ENCODE measurements around the gene PIP4K2A.
"Not testable (repeated sequence)": the region's sequence is repeated elsewhere in the genome, so short reads cannot be mapped to it uniquely, and the experiment has no call there.

Gene PIP4K2A

DNA sequence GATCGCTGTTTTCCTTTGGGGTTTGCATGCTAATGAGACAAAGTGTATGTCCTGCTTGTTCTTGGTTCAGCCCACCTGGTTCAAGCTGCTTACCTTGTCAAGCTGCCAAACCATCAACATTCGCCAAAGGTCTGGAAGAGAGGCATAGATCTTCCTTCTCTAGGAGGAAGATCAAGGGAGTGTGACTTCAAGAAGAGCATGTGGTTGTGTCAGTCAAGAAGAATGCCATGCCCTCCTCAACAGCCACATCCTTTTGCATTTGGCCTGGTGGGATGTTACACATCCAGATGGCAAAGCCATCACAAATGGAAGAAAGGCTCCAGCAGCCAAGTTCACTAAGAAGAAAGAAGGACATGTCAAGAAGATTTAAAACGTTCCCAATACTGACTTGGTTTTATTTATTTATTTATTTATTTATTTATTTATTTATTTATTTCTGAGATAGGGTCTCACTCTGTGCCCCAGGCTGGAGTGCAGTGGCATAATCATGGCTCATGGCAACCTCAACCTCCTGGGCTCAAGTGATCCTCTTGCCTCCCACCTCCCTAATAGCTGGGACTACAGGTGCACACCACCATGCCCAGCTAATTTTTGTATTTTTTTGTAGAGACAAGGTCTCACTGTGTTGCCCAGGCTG, 5.1 kb upstream of the PIP4K2A start:
- no peak for DNase-seq (ENCODE audit: low spot score)

DNA sequence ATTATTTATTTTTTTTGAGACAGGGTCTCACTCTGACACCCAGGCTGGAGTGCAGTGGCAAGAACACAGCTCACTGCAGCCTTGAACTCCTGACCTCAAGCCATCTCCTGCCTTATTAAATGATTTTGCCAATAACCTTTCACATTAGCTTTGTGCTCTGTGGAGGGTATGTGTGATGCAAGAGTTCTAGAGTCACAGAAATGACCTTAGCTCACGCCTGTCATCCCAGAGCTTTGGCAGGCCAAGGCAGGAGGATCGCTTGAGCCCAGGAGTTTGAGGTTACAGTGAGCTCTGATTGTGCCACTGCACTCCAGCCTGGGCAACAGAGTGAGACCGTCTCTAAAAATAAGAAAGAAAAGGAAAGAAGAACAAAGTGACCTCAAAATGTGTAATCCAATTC, 4.3 kb upstream of the PIP4K2A start:
- DNase-seq (ENCODE audit: low spot score): not testable (repeated sequence)

DNA sequence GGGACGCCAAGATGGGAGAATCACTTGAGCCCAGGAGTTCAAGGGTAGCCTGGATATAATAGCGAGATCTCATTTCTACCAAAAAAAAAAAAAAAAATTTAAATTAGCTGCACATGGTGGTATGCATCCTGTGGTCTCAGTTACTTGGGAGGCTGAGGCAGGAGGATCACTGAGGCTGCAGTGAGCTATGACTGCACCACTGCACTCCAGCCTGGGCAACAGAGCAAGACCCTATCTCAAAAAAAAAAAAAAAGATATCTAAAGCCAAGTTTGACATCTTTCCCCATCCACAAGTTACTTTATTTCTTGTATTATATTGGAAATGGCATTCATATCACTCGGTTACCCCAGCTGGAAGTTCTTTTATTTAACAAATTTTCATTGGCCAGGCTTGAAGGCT, 3.4 kb upstream of the PIP4K2A start:
- no peak for DNase-seq (ENCODE audit: low spot score)

DNA sequence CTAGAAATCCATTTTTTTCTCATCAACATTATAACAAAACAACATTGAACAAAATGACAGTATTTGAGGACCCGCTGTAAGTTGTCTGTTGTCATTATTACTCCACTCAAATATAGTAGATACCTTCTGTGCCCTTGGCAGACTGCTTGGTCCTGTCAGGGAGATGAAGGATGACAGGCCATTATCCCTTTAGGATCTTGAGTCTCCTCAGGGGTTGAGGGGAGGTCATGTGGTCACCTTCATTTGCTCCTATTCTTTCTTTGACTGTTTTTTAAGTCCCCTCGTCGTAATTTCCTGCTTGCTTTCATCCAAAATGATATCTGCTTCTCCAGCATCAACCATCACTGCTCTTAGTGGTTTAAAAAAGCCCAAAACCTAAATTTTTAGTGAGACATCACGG, 2.6 kb upstream of the PIP4K2A start:
- DNase-seq (ENCODE audit: low spot score): no peak

DNA sequence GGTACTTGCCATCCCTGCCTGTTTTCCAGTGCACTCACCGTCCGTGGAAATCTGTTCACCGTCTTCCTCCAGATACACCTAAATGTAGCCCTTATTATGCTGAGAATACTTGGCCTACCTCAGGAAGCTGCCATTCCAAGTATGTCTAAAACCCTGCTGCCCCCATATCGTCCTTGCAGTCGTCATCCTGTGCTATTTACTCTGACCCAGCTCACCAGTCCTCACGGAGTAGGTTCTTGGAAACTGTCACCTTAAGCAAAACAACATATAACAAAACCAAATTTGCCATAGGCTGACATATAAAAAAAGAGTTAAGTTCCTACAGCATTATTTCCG, 880 bp upstream of the PIP4K2A start:
- DNase-seq (ENCODE audit: low spot score): no peak

DNA sequence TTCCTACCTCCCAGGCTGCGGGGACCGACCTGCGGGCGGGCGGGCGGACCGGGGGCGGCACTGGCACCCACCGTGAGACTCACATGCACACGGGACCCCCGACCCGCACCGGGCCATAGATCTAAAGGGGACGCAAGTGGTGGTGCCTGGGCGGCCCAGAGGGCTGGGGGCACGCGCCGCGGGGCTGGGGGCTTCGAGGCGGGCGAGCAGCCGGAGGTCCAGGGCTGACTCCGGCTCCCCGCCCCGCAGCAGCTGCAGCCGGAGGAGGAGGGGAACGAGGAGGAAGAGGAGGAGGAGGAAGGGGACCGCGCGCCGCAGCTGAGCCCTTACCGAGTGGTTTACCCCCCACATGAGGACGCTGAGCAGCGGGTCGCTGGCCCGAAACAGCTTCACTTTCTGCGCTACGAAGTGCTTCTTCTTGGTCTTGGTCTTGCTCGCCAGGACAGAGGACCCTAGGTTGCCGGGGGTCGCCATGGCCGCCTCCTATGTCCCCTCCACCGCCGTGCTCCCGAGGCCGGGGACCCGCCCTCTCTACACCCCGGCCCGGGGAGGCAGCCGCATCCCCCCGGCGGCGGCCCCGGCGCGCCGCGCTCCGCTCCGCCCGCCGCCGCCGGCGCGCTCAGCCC, 412 bp downstream of the PIP4K2A start:
- peak; percentile 48 for DNase-seq (ENCODE audit: low spot score)

DNA sequence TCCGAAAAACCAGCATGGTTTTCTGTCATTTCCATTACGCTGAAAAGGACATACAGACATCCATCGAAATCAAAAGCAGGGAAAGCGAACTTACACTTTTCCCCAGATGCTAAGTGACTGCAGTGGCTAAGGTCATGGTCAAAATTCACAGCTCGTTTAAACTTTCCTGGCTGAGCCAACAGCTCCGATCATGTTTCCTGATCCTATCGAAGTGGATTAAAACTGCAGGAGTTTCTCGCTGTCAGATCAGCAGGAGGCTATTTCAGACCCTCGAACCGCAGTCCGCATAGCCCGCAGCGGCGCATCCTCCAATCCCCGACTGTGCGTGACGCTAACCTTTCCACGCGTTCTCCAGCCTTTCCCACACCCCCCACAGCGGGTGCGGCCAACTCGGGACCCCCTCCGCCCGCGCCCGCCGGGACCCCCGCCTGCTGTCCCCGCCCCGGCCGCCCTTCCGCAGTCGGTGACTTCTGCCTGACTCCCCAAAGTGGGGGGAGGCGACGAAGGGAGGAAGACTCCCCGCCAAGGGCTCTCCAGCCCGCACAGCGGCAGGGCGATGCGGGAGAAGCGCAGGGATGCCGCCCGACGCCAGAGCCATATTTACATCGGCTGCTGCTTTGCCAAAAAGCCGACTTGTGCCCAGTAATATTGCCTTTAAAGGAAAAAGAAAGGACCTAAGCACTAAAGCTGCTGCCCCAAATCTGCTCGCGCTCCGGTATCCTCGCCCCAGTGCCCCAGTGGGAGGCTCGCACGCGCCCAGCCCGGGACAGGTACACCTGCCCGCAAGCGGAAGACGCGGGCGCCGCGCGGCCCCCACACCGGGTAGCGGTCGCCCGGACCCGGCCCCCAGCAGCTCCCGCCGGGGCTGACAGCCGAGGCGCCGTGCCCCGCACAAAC, 1.2 kb downstream of the PIP4K2A start:
- peak; percentile 73 for DNase-seq (ENCODE audit: low spot score)

DNA sequence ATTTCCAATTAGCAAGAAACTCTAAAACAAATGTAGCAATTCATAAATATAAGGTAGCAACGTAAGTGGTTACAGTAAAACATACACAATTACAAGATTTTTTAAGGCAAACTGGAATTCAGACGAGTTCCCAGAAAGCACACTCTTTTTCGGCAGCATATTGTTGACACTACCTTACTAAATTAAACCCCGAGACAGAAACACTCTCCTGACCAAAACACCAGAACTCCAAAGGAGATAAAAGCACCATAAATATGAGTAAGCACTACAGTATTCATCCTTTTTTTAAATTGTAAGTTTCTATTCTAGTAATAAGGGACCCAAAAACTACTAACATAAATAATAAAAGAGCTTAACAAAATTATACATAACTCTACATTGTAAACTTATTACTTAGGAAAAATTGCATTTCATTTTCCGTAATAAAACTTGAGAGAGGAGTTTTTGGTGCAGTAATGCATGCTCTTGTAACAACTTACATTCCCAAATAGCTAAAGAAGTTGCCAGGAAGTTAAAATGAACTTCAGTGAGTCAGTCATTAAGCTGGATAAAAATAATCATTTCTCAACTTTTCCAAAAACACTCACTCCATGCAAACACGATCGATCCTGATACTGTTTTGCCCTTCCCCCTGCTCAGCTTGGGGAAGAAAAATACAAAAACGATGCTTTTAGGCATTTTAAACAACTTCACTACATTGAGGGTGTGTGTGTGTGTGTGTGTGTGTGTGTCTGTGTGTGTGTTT, 2.0 kb downstream of the PIP4K2A start:
- DNase-seq (ENCODE audit: low spot score): peak; percentile 79

DNA sequence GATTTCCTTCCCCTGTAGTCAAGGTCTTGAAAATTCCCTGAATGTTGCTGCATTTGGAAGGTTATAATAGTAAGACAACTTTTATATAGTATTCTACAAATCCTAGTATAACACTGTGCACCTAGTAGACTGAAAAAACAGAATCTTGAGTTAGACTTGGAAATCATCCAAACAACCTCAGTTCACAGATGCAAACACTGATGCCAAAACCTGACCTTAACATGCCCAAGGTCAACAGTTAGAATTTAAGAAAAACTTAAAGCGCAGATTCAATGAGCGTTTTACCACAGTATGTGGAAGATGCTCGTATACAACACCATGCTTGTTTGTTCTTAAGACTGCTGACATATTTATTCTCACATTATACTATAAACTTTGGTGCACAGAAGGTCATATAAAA, 3.0 kb downstream of the PIP4K2A start:
- peak; percentile 80 for DNase-seq (ENCODE audit: low spot score)

DNA sequence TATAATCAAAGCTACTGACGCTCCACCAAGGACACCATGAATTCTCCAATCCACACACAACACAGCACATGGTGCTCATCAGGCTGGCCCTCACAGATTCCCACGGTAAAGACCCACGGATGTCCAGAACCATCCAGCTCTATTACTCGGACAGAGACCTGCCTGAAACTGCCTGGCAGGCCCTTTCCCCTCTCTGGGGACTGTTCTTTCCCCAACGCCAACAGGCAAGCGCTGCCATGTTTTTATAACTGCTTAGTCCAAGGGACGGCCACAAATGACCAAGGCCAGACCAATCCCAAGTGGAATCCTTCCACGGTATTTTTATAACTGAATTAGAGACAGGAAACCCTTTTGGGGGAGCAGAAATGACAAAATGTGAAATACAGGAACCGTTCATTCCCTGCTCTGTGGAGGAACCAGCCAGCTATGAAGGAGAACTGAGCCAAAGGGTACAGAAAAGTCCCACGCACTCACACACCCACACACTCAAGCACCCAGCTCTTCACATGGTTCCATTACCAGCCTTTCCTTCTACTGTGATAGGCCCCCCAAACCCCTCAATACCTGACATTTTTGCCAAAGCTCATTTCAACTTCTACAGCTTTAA, 4.1 kb downstream of the PIP4K2A start:
- DNase-seq (ENCODE audit: low spot score): peak; percentile 44

DNA sequence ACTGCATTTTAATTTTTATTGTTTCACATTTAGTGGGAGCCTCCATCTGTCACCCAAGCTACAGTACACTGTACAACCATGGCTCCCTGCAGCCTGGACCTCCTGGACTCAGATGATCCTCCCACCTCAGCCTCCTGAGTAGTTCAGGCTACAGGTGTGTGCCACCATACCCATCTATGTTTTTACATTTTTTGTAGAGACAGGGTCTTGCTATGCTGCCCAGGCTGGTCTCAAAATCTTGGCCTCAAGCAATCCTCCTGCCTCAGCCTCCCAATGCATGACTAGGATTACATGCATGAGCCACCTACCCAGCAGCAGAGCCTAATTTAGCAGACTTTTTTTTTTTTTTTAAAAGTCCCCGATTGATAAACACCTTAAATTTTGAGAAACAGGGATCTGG, 5.6 kb downstream of the PIP4K2A start:
- no peak for DNase-seq (ENCODE audit: low spot score)

DNA sequence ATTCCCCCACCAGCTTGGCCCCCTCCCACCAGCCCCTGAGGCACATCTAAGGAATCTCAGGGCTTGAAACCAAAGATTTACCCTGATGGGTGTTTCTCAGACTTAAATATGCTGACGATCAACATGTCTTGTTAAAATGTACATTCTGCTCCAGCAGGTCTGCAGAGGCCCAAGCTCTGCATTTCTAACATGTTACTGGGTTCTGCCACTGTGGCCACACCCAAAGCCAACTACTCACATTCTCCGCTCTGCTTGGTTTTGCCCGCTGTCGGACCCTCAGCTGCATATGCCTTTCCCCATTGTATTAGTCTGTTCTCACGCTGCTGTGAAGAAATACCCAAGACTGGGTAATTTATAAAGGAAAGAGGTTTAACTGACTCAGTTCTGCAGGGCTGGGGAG, 8.9 kb downstream of the PIP4K2A start:
- peak; percentile 21 for DNase-seq (ENCODE audit: low spot score)

DNA sequence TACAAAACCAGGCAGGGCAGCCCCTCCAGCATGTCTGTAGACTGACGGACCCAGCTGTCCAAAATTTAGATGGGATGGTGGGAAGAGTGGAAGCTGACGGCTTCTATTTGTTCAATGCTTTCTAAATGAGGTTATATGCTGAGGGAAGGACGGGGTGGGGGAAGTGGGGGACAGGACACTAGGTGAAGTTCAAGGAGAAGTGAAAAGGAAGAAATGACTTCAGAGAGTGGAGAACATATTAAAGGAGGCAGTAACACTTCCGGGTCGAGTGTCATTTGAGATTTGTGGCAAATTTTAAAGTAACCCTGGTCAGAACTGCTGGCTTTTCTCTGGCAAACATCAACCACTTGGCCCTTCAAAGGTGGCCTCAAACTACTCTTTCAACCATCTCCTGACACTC, 9.4 kb downstream of the PIP4K2A start:
- no peak for DNase-seq (ENCODE audit: low spot score)

DNA sequence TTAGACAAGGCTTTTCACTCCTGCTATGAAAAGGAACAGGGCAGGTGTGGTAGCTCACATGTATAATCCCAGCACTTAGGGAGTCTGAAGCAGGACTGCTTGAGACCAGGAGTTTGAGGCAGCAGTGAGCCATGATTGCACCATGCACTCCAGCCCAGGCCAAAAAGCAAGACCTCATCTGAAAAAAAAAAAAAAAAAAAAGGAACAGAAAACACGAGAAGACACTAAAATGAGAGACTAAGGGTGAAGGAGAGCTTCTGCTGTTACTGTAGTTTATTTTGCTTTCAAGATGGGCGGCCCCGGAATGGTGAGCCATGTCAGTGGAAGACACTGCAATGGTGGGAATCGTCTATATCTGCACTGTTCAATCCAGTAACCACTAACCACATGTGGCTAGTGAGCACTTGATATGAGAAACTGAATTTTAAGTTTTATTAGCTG, 9.9 kb downstream of the PIP4K2A start:
- no peak for DNase-seq (ENCODE audit: low spot score)

DNA sequence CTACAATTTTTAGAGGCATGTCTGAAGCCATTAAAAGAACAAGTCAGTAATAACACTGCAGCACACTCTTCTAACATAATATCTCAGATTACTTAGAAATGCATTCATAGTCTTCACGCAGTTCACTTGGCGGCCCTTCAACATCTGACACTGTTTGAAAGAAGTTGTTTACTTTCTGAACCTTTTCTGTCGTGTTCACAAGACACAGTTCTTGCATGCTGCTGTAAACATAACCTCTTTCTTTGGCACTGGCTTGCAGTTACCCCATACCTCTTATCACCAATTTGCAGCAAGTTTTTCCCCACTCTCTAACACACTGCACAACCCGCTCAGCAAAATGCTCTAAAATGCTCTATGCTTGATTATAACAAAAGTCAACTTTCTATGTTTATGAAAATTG, 12.0 kb downstream of the PIP4K2A start:
- peak; percentile 90 for DNase-seq (ENCODE audit: low spot score)

DNA sequence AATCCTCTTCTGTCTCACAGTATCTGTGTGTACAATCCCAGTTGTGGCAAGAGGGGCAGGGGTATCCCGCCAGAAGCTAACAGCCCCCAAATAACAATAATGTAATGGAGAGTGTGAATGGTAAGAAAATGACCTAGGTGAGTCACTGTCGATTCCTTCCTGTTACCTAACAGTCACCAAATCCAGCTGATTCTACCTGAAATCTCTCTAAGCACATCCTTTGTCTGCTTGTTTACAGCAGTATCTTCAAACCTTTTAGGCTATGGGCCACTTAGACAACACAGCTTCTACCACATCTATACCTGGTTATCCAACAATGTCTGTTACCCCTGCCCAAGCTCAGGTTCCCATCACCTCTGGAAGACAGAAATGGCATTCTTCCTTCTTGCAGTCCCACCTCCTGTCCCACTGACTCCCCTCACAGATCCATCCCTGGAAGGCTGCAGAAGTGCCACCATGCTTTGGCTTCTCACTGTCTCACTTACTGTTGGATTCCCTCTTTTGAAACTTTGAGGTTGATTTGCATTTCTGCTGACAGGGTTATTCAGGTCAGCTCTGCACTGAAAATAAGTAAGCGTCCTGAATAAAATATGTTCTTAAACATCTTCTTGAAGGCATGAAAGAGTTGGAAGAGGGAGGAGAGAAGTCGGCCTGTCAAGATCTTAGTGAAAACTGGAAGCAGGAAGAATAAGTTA, 13.1 kb downstream of the PIP4K2A start:
- DNase-seq (ENCODE audit: low spot score): peak; percentile 55

DNA sequence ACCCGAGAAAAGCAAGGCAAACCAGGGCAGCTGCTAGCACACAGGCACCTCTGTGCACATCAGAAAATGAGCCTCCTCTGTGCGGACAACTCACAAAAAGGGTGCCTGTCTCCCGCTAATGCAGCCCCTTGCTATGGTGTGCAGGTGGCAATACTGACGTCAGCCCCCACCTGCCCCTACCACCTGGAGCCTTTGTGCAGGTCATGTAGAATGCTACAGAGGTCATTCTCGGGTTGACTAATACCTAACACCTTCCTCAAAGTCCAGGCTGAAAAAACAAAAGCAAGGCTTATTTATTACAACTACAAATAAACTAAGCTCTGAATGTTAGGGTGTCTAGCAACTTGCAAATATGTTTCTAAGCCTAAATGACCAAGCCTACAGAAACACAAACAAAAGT, 13.9 kb downstream of the PIP4K2A start:
- no peak for DNase-seq (ENCODE audit: low spot score)

DNA sequence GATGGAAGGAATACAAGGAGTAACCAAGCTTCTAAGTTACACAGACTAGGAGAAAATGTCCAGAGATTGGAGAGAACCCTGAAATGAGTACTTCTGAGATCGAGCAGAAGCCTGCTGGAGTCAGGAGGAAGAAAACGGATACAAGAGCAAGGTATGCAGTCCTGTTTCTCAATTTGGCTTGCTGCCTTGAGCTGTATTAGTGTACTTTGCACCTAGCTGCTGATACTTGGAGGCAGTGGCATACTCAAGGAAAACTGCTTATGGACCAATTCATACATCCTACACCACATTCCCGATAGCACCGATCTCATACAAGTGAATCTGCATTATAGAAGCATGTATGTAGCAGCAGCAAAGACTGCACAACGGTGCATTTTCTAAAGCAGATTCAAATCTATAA, 14.4 kb downstream of the PIP4K2A start:
- peak; percentile 40 for DNase-seq (ENCODE audit: low spot score)

DNA sequence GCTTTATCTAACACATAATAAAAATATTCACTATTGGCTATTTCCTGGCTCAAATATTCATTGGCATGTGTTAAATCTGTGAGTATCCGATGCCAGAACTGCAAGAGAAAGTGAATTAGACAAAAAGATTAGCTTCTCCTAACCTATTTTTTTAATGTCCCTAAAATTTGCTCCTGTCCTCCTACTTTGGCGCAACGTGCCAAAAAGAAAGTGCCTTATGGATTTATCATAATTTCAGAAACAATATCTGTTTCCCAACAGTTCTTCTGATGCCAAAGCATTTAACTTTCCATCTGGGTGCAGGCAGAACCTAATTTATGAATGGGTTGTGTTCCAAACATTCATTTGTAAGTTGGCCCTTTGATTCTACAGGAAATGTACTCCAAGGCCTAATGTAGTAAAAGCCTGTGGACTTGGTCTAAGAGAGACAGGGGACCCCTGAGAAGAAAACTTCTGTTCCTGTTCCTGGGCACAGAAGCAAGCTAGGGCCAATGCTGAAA, 15.4 kb downstream of the PIP4K2A start:
- no peak for DNase-seq (ENCODE audit: low spot score)

DNA sequence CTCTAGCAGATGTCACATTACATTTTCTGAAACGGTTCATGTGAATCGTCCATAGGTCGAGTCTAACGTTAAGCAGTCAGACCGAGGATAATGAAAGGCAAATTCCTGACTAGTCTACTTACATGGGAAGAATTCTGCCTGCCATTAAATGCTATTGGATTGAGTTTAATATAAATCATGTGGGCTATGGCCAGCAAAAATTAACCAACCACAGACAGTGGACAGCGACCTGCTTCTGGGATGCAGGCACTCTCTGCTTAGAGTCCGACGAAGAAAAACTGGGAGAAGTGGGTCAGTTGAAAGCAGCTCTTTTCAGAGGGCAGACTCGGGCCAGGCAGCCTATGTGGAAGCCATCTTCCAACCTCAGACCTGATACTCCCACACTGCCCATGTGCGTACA, 16.6 kb downstream of the PIP4K2A start:
- no peak for DNase-seq (ENCODE audit: low spot score)

DNA sequence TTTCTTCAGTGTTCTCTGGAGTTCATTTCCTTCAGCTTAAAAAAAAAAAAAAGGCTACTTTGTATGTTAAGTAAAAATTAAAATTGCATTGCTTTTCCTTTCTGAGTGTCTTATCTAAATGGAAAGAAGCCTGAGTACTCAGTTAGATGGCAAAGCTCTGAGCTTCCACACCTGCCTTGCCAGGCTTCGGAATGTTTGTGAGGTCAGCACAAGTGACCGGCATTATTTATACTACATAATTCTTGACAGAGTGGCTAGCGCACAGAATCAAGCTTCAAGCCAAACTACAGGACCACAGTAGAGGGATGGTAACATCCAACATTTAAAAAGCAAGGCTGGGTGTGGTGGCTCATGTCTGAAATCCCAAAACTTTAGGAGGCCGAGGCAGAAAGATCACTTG, 17.3 kb downstream of the PIP4K2A start:
- no peak for DNase-seq (ENCODE audit: low spot score)

Measured in hematopoietic multipotent progenitor cell treated with erythropoietin and hydrocortisone succinate and interleukin-3 and kit ligand, for 17 days (in vitro differentiated cells).